T-helper 1 cell treated with Interleukin-12 subunit alpha and Interleukin-12 subunit beta and Interleukin-4 antibody, amounts not matched to agents 30 ng/mL and 1 ng/mL, for 36 hours (primary cell): ENCODE measurements around the gene CALY. TPM values are rescaled to one million over a fixed set of nuclear protein-coding genes. Genes with fewer than 3 reads are reported as not detected.

ENCODE experiments used
- intact Hi-C: fragments of 100-400 bp; cut with micrococcal nuclease; formaldehyde crosslinking; loops from one replicate; pipeline ENCODE4 v1.15.1; 2024
- total RNA-seq: library from RNA; stranded (reverse); gene quantifications from 2 replicates; pipeline ENCODE4 v1.2.3, GENCODE V29; 2022

Gene CALY
- total RNA-seq, 1 donor from 2014 or later: 0.44 TPM

- intact Hi-C loops: no loop called here
These were observed 17.4 kb upstream of the CALY start for GRCh38 chr10:133353988-133354605.

GRCh38 chr10:133353202-133353959 lies 16.7 kb upstream of the CALY start:
- intact Hi-C loops: no loop called here

GRCh38 chr10:133351408-133352318 lies 15.0 kb upstream of the CALY start:
- intact Hi-C loops: no loop called here

- intact Hi-C loops: no loop called here
These were observed 14.2 kb upstream of the CALY start for GRCh38 chr10:133350950-133351329.

- intact Hi-C loops: no loop called here
These were observed 13.7 kb upstream of the CALY start for GRCh38 chr10:133350283-133350949.

GRCh38 chr10:133349577-133350011 lies 12.9 kb upstream of the CALY start:
- intact Hi-C loops: no loop called here

- intact Hi-C loops: no loop called here
These were observed 12.5 kb upstream of the CALY start for GRCh38 chr10:133349160-133349568.

- intact Hi-C loops: no loop called here
These were observed 11.2 kb upstream of the CALY start for GRCh38 chr10:133347710-133348517.

- intact Hi-C loops: no loop called here
These were observed 9.7 kb upstream of the CALY start for GRCh38 chr10:133346413-133346812.

GRCh38 chr10:133344236-133344635 lies 7.5 kb upstream of the CALY start:
- intact Hi-C loops: no loop called here

- intact Hi-C loops: no loop called here
These were observed 6.9 kb upstream of the CALY start for GRCh38 chr10:133343558-133343957.

- intact Hi-C loops: no loop called here
These were observed 6.2 kb upstream of the CALY start for GRCh38 chr10:133342942-133343341.

- intact Hi-C loops: no loop called here
These were observed 5.3 kb upstream of the CALY start for GRCh38 chr10:133341983-133342382.

- intact Hi-C loops: no loop called here
These were observed 3.1 kb upstream of the CALY start for GRCh38 chr10:133339708-133340380.

- intact Hi-C loops: no loop called here
These were observed 1.7 kb upstream of the CALY start for GRCh38 chr10:133338080-133339071.

- intact Hi-C loops: no loop called here
These were observed 652 bp upstream of the CALY start for GRCh38 chr10:133337370-133337725.

- intact Hi-C loops: loop anchor here (1.0 kb wide), 1 partner anchor 21 kb away; no protein-coding TSS in a partner anchor
These were observed 549 bp downstream of the CALY start for GRCh38 chr10:133336118-133336576.
